Smooth muscle cell (in vitro differentiated cells): ENCODE measurements around the gene TMEM260. TPM values are rescaled to one million over a fixed set of nuclear protein-coding genes. Genes with fewer than 3 reads are reported as not detected.
"Not testable (repeated sequence)": the region's sequence is repeated elsewhere in the genome, so short reads cannot be mapped to it uniquely, and the experiment has no call there.

Experiments used
- DNase-seq: peaks from one replicate; lab custom pipeline; 2025; ENCODE audit not compliant: unreplicated experiment; lab: John Stamatoyannopoulos, UW
- H2AFZ ChIP-seq: fragments of 200-600 bp; sonication (generic); 2 replicates; pipeline ENCODE4 v1.6.0; 2016; ENCODE audit warnings: antibody characterized with exemption, low read depth, mild to moderate bottlenecking
- H3F3A ChIP-seq: fragments of 200-600 bp; sonication (generic); 2 replicates; pipeline ENCODE4 v1.6.0; 2017; ENCODE audit warnings: antibody characterized with exemption, low read depth
- H3K27ac ChIP-seq: fragments of 200-600 bp; sonication (generic); 2 replicates; pipeline ENCODE4 v1.5.1; 2016; ENCODE audit warnings: low read depth, mild to moderate bottlenecking
- H3K27me3 ChIP-seq: fragments of 200-600 bp; sonication (generic); 2 replicates; pipeline ENCODE4 v1.6.1; 2016; ENCODE audit warnings: low read depth, mild to moderate bottlenecking
- H3K36me3 ChIP-seq: fragments of 200-600 bp; sonication (generic); 2 replicates; pipeline ENCODE4 v1.5.1; 2016; ENCODE audit warnings: low read depth
- H3K4me1 ChIP-seq: fragments of 200-600 bp; sonication (generic); 2 replicates; pipeline ENCODE4 v1.5.1; 2016; ENCODE audit warnings: low read depth
- H3K4me2 ChIP-seq: fragments of 200-600 bp; sonication (generic); 2 replicates; pipeline ENCODE4 v1.6.0; 2016; ENCODE audit warnings: mild to moderate bottlenecking
- H3K4me3 ChIP-seq: fragments of 200-600 bp; sonication (generic); 2 replicates; pipeline ENCODE4 v1.5.1; 2016; ENCODE audit warnings: mild to moderate bottlenecking
- H3K79me2 ChIP-seq: fragments of 200-600 bp; sonication (generic); 2 replicates; pipeline ENCODE4 v1.6.0; 2016; ENCODE audit warnings: low read depth, mild to moderate bottlenecking
- H3K9ac ChIP-seq: fragments of 200-600 bp; sonication (generic); 2 replicates; pipeline ENCODE4 v1.6.0; 2016; ENCODE audit warnings: low read depth
- H3K9me3 ChIP-seq: fragments of 200-600 bp; sonication (generic); replicated peaks from 2 replicates; pipeline ENCODE4 v1.5.1; 2016; ENCODE audit warnings: low read depth
- H4K20me1 ChIP-seq: fragments of 200-600 bp; sonication (generic); 2 replicates; pipeline ENCODE4 v1.6.0; 2016; ENCODE audit warnings: low read depth
- WGBS: methylation state at CpG from one replicate; pipeline ENCODE4 v1.1.7; 2016; ENCODE audit warnings: low lambda C conversion rate; 5-methylcytosine and 5-hydroxymethylcytosine counted together
- polyA plus RNA-seq: library from polyadenylated mRNA; unstranded; fragments of >200 nt; fragmentation: Nextera tagmentation; extraction: Ambion mirVana; gene quantifications from 2 replicates; pipeline ENCODE4 v1.2.1, GENCODE V29; 2016
- total RNA-seq: library from RNA; depleted of rRNA; stranded (reverse); fragments of >200 nt; gene quantifications from 2 replicates; pipeline ENCODE4 v1.2.3, GENCODE V29; 2014
- TF ChIP-seq, protein P1 (sequence below): fragments of 200-600 bp; sonication (generic); IDR thresholded peaks from 2 replicates; pipeline ENCODE4 v1.5.1; 2017; ENCODE audit warnings: borderline replicate concordance, mild to moderate bottlenecking, antibody characterized with exemption; ENCODE audit not compliant: insufficient read depth, poor library complexity, severe bottlenecking

Gene TMEM260
- total and polyA plus RNA-seq, 2 experiments from 2014 or later: 10.5 to 16.0 TPM

GRCh38 chr14:56608689-56609088, 29.1 kb downstream of the TMEM260 start:
- TF ChIP-seq, protein P1, sequence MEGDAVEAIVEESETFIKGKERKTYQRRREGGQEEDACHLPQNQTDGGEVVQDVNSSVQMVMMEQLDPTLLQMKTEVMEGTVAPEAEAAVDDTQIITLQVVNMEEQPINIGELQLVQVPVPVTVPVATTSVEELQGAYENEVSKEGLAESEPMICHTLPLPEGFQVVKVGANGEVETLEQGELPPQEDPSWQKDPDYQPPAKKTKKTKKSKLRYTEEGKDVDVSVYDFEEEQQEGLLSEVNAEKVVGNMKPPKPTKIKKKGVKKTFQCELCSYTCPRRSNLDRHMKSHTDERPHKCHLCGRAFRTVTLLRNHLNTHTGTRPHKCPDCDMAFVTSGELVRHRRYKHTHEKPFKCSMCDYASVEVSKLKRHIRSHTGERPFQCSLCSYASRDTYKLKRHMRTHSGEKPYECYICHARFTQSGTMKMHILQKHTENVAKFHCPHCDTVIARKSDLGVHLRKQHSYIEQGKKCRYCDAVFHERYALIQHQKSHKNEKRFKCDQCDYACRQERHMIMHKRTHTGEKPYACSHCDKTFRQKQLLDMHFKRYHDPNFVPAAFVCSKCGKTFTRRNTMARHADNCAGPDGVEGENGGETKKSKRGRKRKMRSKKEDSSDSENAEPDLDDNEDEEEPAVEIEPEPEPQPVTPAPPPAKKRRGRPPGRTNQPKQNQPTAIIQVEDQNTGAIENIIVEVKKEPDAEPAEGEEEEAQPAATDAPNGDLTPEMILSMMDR: no peak
- H2AFZ ChIP-seq: no peak overlapping the region
- no peak for DNase-seq
- no peaks in the 10 kb centered on the region for H4K20me1 ChIP-seq
- no peak overlapping the region for H3K4me3 ChIP-seq
- H3K9me3 ChIP-seq: no peaks in the 10 kb centered on the region
- H3K4me1 ChIP-seq: no peaks in the 10 kb centered on the region
- no peak overlapping the region for H3K9ac ChIP-seq
- H3K4me2 ChIP-seq: no peak overlapping the region
- H3K36me3 ChIP-seq: peaks cover 12% of the 10 kb centered on the region
- no peaks in the 10 kb centered on the region for H3F3A ChIP-seq
- no peaks in the 10 kb centered on the region for H3K79me2 ChIP-seq
- WGBS: 88% methylated on average over 2 of the region's 2 CpGs
- H3K27me3 ChIP-seq: no peaks in the 10 kb centered on the region
- no peak overlapping the region for H3K27ac ChIP-seq

GRCh38 chr14:56611663-56612062, 32.1 kb downstream of the TMEM260 start:
- H3K4me2 ChIP-seq, H3K4me3 ChIP-seq, H3K9ac ChIP-seq, H3F3A ChIP-seq, H3K27ac ChIP-seq, H3K27me3 ChIP-seq, H3K79me2 ChIP-seq, H4K20me1 ChIP-seq, DNase-seq, H3K4me1 ChIP-seq, H2AFZ ChIP-seq, H3K9me3 ChIP-seq: not testable (repeated sequence)
- 98% methylated on average over 2 of the region's 2 CpGs for WGBS
- H3K36me3 ChIP-seq: peaks cover 12% of the 10 kb centered on the region

DNA sequence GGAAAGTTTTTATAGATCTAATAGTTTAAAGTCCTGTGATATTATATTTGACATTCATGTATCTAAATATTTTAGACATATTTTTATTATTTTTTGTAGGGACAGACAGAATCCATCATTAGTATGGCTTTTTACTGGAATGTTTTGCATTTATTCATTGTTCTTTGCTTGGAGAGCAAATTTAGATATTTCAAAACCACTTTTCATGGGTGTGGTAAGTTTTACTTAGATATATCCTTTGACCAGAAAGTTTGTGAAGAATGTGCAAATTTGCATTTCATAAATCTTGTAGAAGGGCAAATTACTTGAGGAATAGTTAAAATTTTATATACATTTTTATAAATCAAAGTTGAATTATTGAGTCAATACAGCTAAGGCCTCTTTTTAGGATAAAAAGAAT, 37.5 kb downstream of the TMEM260 start:
- TF ChIP-seq, protein P1: no peak
- no peak for DNase-seq
- H3K9ac ChIP-seq: no peak overlapping the region
- H3K36me3 ChIP-seq: peaks cover 3% of the 10 kb centered on the region
- no peak overlapping the region for H3K4me2 ChIP-seq
- no peaks in the 10 kb centered on the region for H3K79me2 ChIP-seq
- no peaks in the 10 kb centered on the region for H3F3A ChIP-seq
- H4K20me1 ChIP-seq: no peaks in the 10 kb centered on the region
- no peak overlapping the region for H3K4me3 ChIP-seq
- H3K4me1 ChIP-seq: no peaks in the 10 kb centered on the region
- no peaks in the 10 kb centered on the region for H3K9me3 ChIP-seq
- H3K27me3 ChIP-seq: no peaks in the 10 kb centered on the region
- no peak overlapping the region for H3K27ac ChIP-seq
- H2AFZ ChIP-seq: no peak overlapping the region

- 73% methylated on average over 3 of the region's 3 CpGs for WGBS
- Histone ChIP-seq H4K20me1 (no peaks in the 10 kb centered on the region), H3K9ac (no peak overlapping the region), H2AFZ (no peak overlapping the region), H3K79me2 (no peaks in the 10 kb centered on the region), H3K9me3 (no peaks in the 10 kb centered on the region), H3K4me1 (no peaks in the 10 kb centered on the region), H3K4me3 (no peak overlapping the region), H3K27ac (no peak overlapping the region), H3K27me3 (no peaks in the 10 kb centered on the region), H3K36me3 (peaks cover 22% of the 10 kb centered on the region), H3F3A (no peaks in the 10 kb centered on the region), H3K4me2 (no peak overlapping the region)
- no peak for DNase-seq
- TF ChIP-seq, protein P1: no peak
These were observed 51.1 kb downstream of the TMEM260 start for GRCh38 chr14:56630707-56631106.
